Fibroblast of lung (primary cell): Measurements from ENCODE around the gene ANK2.

ENCODE experiments used
- CTCF ChIP-seq, 2 donors: IDR thresholded peaks in 1 of 2; conservative IDR thresholded peaks in 1 of 2; 1 replicate in 1 of 2; 2 replicates in 1 of 2; pipeline ENCODE4 v1.5.1; 2011 to 2012; ENCODE audit warnings: low read length in 2 of 2, control low read depth in 1 of 2, inconsistent platforms in 1 of 2, low read depth in 1 of 2, mild to moderate bottlenecking in 1 of 2
- EZH2 ChIP-seq: IDR thresholded peaks from 2 replicates; pipeline ENCODE4 v1.5.1; 2012; ENCODE audit warnings: low read length, control low read depth, mild to moderate bottlenecking; ENCODE audit errors: missing control alignments

- TF ChIP-seq CTCF (conservative IDR thresholded peaks at IDR 0.05 in 1 of 2, IDR thresholded peaks at IDR 0.05 in 1 of 2; ENCODE audit: low read depth in 1 of 2, low read length in 2 of 2) (no peak), EZH2 (no peak)
These were observed 172.5 kb downstream of the ANK2 start for GRCh38 chr4:113221990-113222389.
